Heart right ventricle (tissue), 16 donors: ENCODE measurements around the gene GNG12. TPM values are rescaled to one million over a fixed set of nuclear protein-coding genes. Genes with fewer than 3 reads are reported as not detected.

Experiments used
- ATAC-seq, 8 donors: fragments of 200-7000 bp; cut with Tn5 transposase; one replicate each; pipeline ENCODE4 v1.9.1; 2020; ENCODE audit warnings: mild to moderate bottlenecking in 8 of 8, moderate library complexity in 8 of 8, moderate number of reproducible peaks in 1 of 8
- DNase-seq, 2 donors: peaks; one replicate each; pipeline ENCODE4 v3.0.0-alpha.2; 2020
- H3K27ac ChIP-seq, 10 donors: fragments of 200-600 bp; sonication (generic) in 2 of 10; one replicate each; pipeline versions ENCODE4 v1.5.0 to v1.8.0; 2020 to 2022; ENCODE audit warnings: mild to moderate bottlenecking in 3 of 10
- H3K27me3 ChIP-seq, 7 donors: fragments of 200-600 bp; one replicate each; pipeline ENCODE4 v1.8.0; 2021 to 2022; ENCODE audit warnings: mild to moderate bottlenecking in 2 of 7
- H3K36me3 ChIP-seq, 9 donors: fragments of 200-600 bp; sonication (generic) in 1 of 9; one replicate each; pipeline versions ENCODE4 v1.5.0 to v1.8.0; 2020 to 2022; ENCODE audit warnings: mild to moderate bottlenecking in 2 of 9
- H3K4me1 ChIP-seq, 9 donors: fragments of 200-600 bp; sonication (generic) in 1 of 9; one replicate each; pipeline versions ENCODE4 v1.5.0 to v1.8.0; 2020 to 2022; ENCODE audit warnings: mild to moderate bottlenecking in 4 of 9
- H3K4me3 ChIP-seq, 10 donors: fragments of 200-600 bp; sonication (generic) in 2 of 10; one replicate each; pipeline versions ENCODE4 v1.5.0 to v1.8.0; 2020 to 2022; ENCODE audit warnings: mild to moderate bottlenecking in 7 of 10, moderate library complexity in 2 of 10
- H3K9me3 ChIP-seq, 11 donors: fragments of 200-600 bp in 10 of 11; sonication (generic) in 2 of 11; one replicate each; pipeline versions ENCODE4 v1.5.0 to v1.8.0; 2013 to 2022; ENCODE audit warnings: mild to moderate bottlenecking in 2 of 11, control low read depth in 1 of 11, moderate library complexity in 1 of 11
- CTCF ChIP-seq, 9 donors: fragments of 200-600 bp; sonication (generic) in 2 of 9; IDR thresholded peaks; one replicate each; pipeline versions ENCODE4 v1.5.0 to v1.8.0; 2021 to 2022; ENCODE audit warnings: antibody characterized with exemption in 9 of 9, mild to moderate bottlenecking in 5 of 9, moderate library complexity in 1 of 9
- WGBS, 2 donors: extraction: QIAGEN DNeasy Blood & Tissue Kit; methylation state at CpG; one replicate each; pipeline ENCODE4 v1.1.7; 2013; ENCODE audit warnings: inconsistent platforms in 1 of 2; 5-methylcytosine and 5-hydroxymethylcytosine counted together
- intact Hi-C, 10 donors: fragments of 100-400 bp; cut with DNase I; formaldehyde crosslinking; loops; one replicate each; pipeline versions ENCODE4 v1.11.1 to v1.14.2; 2022
- polyA plus RNA-seq, 2 donors: library from polyadenylated mRNA; stranded (reverse); fragments of 200-250 nt; gene quantifications; one replicate each; pipeline ENCODE4 v1.2.3, GENCODE V29; 2013
- total RNA-seq, 10 donors: library from RNA; stranded (reverse); fragmentation: NEBNext Ultra II Directional in 3 of 10; extraction: Animal tissue kit (Norgen Biotek cat#: 25700) in 3 of 10; gene quantifications; one replicate each; pipeline versions ENCODE4 v1.2.1 to v1.2.4, GENCODE V29; 2021 to 2023
- donor health status: Arrhythmogenic right ventricular cardiomyopathy.
- donor health status: ischemic (EF 13 %, LVEDD 7.1; RV severe dilation, severe dysfunction).
- donor health status: healthy with polysubstance abuse.
- donor health status: DM: no; HTN: yes; CAD: no.
- donor health status: DM: no; HTN: no; CAD: no.
- donor health status: ischemic (EF 25% LVEDD 6.9; RV normal size, moderate dysfunction).
- donor health status: ischemic (EF 25% LVEDD 5.7; RV mildly dilated, moderate dysfunction).
- donor health status: healthy.
- donor health status: DM: yes; HTN: yes; CAD: no.
- donor health status: Ischemic cardiomyopathy.
- donor health status: ischemic (EF 35%, LVEDD 5.7; RV mildly dilated, moderate dysfunction).
- donor health status: nonischemic (EF 11% LVEDD 7.7; RV severe dilation, severe dysfunction).
- donor health status: DM: yes; HTN: yes; CAD: no.
- donor health status: PGD.
- donor health status: ischemic (EF 29% LVEDD 5.4; RV normal size, mild dysfunction).
- donor health status: nonischemic (EF 23%, LVEDD 6.1; RV moderate dilation, normal function).

Gene GNG12
- total and polyA plus RNA-seq, 12 donors, result 8.5 to 49.4 (median 34.5) TPM

GRCh38 chr1:67691712-67692111, 141.6 kb downstream of the GNG12 start:
- Histone ChIP-seq H3K9me3 (no peaks in the 10 kb centered on the region), H3K4me3 (no peak overlapping the region), H3K27me3 (no peaks in the 10 kb centered on the region), H3K4me1 (peaks cover 2 to 33% (median 27%) of the 10 kb centered on the region in 9 donors), H3K27ac (no peak overlapping the region), H3K36me3 (peaks cover 0 to 45% (median 18%) of the 10 kb centered on the region in 9 donors)
- ATAC-seq (no peak), DNase-seq (no peak)
- TF ChIP-seq CTCF (IDR thresholded peaks at IDR 0.05), result no peak
- intact Hi-C loops, result loop anchor here in 2 of 10 donors (5.0 to 10.0 kb wide), 2 partner anchors 46 to 127 kb away; no protein-coding TSS in a partner anchor

DNA sequence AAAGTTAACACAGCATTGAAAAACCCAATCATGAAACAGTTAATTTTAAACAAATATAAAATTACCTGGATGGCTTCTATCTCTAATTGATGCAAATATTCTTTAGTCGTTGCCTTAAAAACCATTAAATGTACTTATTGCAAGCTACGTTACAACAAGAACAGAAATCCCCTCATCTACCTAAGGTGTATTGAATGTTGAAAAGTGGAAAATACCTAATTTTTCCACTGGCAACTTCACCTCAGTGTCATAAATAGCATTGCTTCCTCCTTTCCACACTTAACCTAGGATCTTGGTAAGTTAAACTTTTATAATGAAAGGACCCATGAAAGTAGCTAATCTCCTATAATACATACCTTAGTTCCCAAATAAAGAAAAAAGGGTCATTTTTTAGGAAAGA, 142.9 kb downstream of the GNG12 start:
- no peak for DNase-seq
- intact Hi-C loops, result loop anchor here in 2 of 10 donors (5.0 to 10.0 kb wide), 2 partner anchors 47 to 126 kb away; no protein-coding TSS in a partner anchor

DNA sequence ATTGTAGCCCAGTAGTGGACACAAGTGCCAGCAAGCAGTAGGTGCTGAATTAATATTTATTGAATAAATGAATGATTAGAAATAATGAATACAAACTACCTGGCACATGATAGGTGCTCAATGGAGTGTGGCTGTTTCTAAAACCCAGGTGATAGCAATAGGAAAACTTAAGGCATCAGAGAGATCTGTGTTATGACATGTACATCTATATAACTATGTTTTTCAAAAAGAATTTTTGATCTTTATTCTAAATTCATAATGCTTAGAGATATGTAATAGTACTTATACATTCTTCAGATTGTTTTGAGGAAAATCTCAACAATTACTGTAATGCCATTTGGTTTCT, 143.3 kb downstream of the GNG12 start:
- TF ChIP-seq CTCF (IDR thresholded peaks at IDR 0.05), result no peak
- no peak overlapping the region for H3K27ac ChIP-seq
- H3K4me1 ChIP-seq, result peaks cover 2 to 31% (median 28%) of the 10 kb centered on the region in 9 donors
- no peak overlapping the region for H3K4me3 ChIP-seq
- intact Hi-C loops, result loop anchor here in 2 of 10 donors (5.0 to 10.0 kb wide), 2 partner anchors 47 to 125 kb away; no protein-coding TSS in a partner anchor
- ATAC-seq (no peak), DNase-seq (no peak)
- peaks cover 0 to 45% (median 18%) of the 10 kb centered on the region in 9 donors for H3K36me3 ChIP-seq
- H3K9me3 ChIP-seq, result no peaks in the 10 kb centered on the region
- H3K27me3 ChIP-seq, result no peaks in the 10 kb centered on the region

More for the DNA sequence above, 142.9 kb downstream of the GNG12 start:
- H3K27ac ChIP-seq, result no peak overlapping the region
- ATAC-seq, result no peak
- peaks cover 0 to 45% (median 18%) of the 10 kb centered on the region in 9 donors for H3K36me3 ChIP-seq
- 94 to 97% methylated on average over 2 of the region's 2 CpGs for WGBS, 2 donors
- no peak for TF ChIP-seq CTCF (IDR thresholded peaks at IDR 0.05)
- no peaks in the 10 kb centered on the region for H3K9me3 ChIP-seq
- H3K4me3 ChIP-seq, result no peak overlapping the region
- no peaks in the 10 kb centered on the region for H3K27me3 ChIP-seq
- H3K4me1 ChIP-seq, result peaks cover 2 to 31% (median 28%) of the 10 kb centered on the region in 9 donors

GRCh38 chr1:67689267-67690017, 143.8 kb downstream of the GNG12 start:
- WGBS, 2 donors, result 61 to 62% methylated on average over 3 of the region's 3 CpGs
- ATAC-seq, result no peak
- H3K4me1 ChIP-seq, result peaks cover 2 to 34% (median 30%) of the 10 kb centered on the region in 9 donors
- no peaks in the 10 kb centered on the region for H3K27me3 ChIP-seq
- TF ChIP-seq CTCF (IDR thresholded peaks at IDR 0.05), result no peak
- H3K4me3 ChIP-seq, result no peak overlapping the region
- intact Hi-C loops, result loop anchor here (5.0 to 10.0 kb wide), 11 partner anchors 33 to 155 kb away; partner anchors contain the start of gene GNG12 (in 1 of the 10)
- peak overlapping the region in 2 of 10 donors; percentile 10 to 99 for H3K27ac ChIP-seq
- H3K36me3 ChIP-seq, result peaks cover 0 to 45% (median 18%) of the 10 kb centered on the region in 9 donors
- no peak for DNase-seq
- H3K9me3 ChIP-seq, result no peaks in the 10 kb centered on the region
